Peyer's patch (tissue), 4 donors: Measurements from ENCODE around the gene DROSHA. TPM values are rescaled to one million over a fixed set of nuclear protein-coding genes. Genes with fewer than 3 reads are reported as not detected.

Experiments used
- DNase-seq, 3 donors: peaks; one replicate each; pipeline ENCODE4 v3.0.0-alpha.2; 2017 to 2019
- H3K27ac ChIP-seq, 4 donors: fragments of 200-600 bp; sonication (generic); one replicate each; pipeline ENCODE4 v1.5.1; 2016 to 2019
- H3K27me3 ChIP-seq, 2 donors: fragments of 200-600 bp; sonication (generic); one replicate each; pipeline ENCODE4 v1.5.1; 2019
- H3K36me3 ChIP-seq, 3 donors: fragments of 200-600 bp; sonication (generic); one replicate each; pipeline ENCODE4 v1.5.1; 2016 to 2019
- H3K4me1 ChIP-seq, 4 donors: fragments of 200-600 bp; sonication (generic); one replicate each; pipeline ENCODE4 v1.5.1; 2016 to 2019
- H3K4me3 ChIP-seq, 4 donors: fragments of 200-600 bp; sonication (generic); 1 replicate in 3 of 4; 2 replicates in 1 of 4; pipeline ENCODE4 v1.5.1; 2016 to 2019; ENCODE audit warnings: mild to moderate bottlenecking in 1 of 4
- H3K9me3 ChIP-seq, 4 donors: fragments of 200-600 bp; sonication (generic); one replicate each; pipeline ENCODE4 v1.5.1; 2016 to 2019; ENCODE audit warnings: mild to moderate bottlenecking in 1 of 4
- CTCF ChIP-seq, 6 experiments: fragments of 450-650 bp in 4 of 6; fragments of 200-600 bp in 2 of 6; sonication (generic) in 1 of 6; IDR thresholded peaks; one replicate each; pipeline ENCODE4 v1.5.1; 2017 to 2019; ENCODE audit warnings: antibody characterized with exemption in 6 of 6, mild to moderate bottlenecking in 3 of 6, moderate library complexity in 1 of 6
- POLR2A ChIP-seq, 2 donors: fragments of 450-650 bp; IDR thresholded peaks; one replicate each; pipeline ENCODE4 v1.5.1; 2017; ENCODE audit warnings: antibody characterized with exemption in 2 of 2, mild to moderate bottlenecking in 2 of 2, moderate library complexity in 2 of 2
- total RNA-seq, 4 donors: library from RNA; depleted of rRNA; stranded (reverse); fragments of >200 nt; gene quantifications; one replicate each; pipeline ENCODE4 v1.1.0, GENCODE V29; 2016

The DROSHA gene
- total RNA-seq, 4 donors from 2014 or later: 41.9 to 142 (median 59.0) TPM

GRCh38 chr5:31408814-31409213 lies 123.1 kb downstream of the DROSHA start:
- H3K4me1 ChIP-seq: no peaks in the 10 kb centered on the region
- no peaks in the 10 kb centered on the region for H3K27me3 ChIP-seq
- TF ChIP-seq POLR2A (IDR thresholded peaks at IDR 0.05) (no peak), CTCF (IDR thresholded peaks at IDR 0.05) (no peak)
- H3K4me3 ChIP-seq: no peak overlapping the region
- H3K9me3 ChIP-seq: no peaks in the 10 kb centered on the region
- H3K36me3 ChIP-seq: peaks cover 0 to 51% (median 0%) of the 10 kb centered on the region in 3 donors
- no peak for DNase-seq
- no peak overlapping the region for H3K27ac ChIP-seq

- Histone ChIP-seq H3K9me3 (no peaks in the 10 kb centered on the region), H3K4me1 (no peaks in the 10 kb centered on the region), H3K27me3 (no peaks in the 10 kb centered on the region), H3K4me3 (no peak overlapping the region), H3K36me3 (peaks cover 0 to 48% (median 0%) of the 10 kb centered on the region in 3 donors), H3K27ac (no peak overlapping the region)
- DNase-seq: no peak
- TF ChIP-seq CTCF (IDR thresholded peaks at IDR 0.05) (no peak), POLR2A (IDR thresholded peaks at IDR 0.05) (no peak)
These were observed 123.8 kb downstream of the DROSHA start for GRCh38 chr5:31407921-31408693.

GRCh38 chr5:31404325-31404724 lies 127.6 kb downstream of the DROSHA start:
- Histone ChIP-seq H3K4me1 (no peaks in the 10 kb centered on the region), H3K27ac (no peak overlapping the region), H3K9me3 (no peaks in the 10 kb centered on the region), H3K36me3 (peaks cover 0 to 55% (median 0%) of the 10 kb centered on the region in 3 donors), H3K4me3 (no peak overlapping the region), H3K27me3 (no peaks in the 10 kb centered on the region)
- TF ChIP-seq POLR2A (IDR thresholded peaks at IDR 0.05) (no peak), CTCF (IDR thresholded peaks at IDR 0.05) (no peak)
- DNase-seq: no peak

- H3K36me3 ChIP-seq: peaks cover 0 to 38% (median 0%) of the 10 kb centered on the region in 3 donors
- H3K4me3 ChIP-seq: no peak overlapping the region
- H3K4me1 ChIP-seq: no peaks in the 10 kb centered on the region
- no peaks in the 10 kb centered on the region for H3K27me3 ChIP-seq
- H3K27ac ChIP-seq: no peak overlapping the region
- TF ChIP-seq POLR2A (IDR thresholded peaks at IDR 0.05) (no peak), CTCF (IDR thresholded peaks at IDR 0.05) (no peak)
- no peak for DNase-seq
- H3K9me3 ChIP-seq: no peaks in the 10 kb centered on the region
These were observed 130.2 kb downstream of the DROSHA start for GRCh38 chr5:31401691-31402090.

GRCh38 chr5:31397926-31398557 lies 133.9 kb downstream of the DROSHA start:
- H3K27me3 ChIP-seq: no peaks in the 10 kb centered on the region
- no peaks in the 10 kb centered on the region for H3K4me1 ChIP-seq
- H3K4me3 ChIP-seq: no peak overlapping the region
- no peak overlapping the region for H3K27ac ChIP-seq
- TF ChIP-seq POLR2A (IDR thresholded peaks at IDR 0.05) (no peak), CTCF (IDR thresholded peaks at IDR 0.05) (no peak)
- peaks cover 0 to 12% (median 0%) of the 10 kb centered on the region in 3 donors for H3K36me3 ChIP-seq
- no peak for DNase-seq
- no peaks in the 10 kb centered on the region for H3K9me3 ChIP-seq
